Large intestine (tissue), 3 donors: ENCODE data around the gene MAGOHB. TPM values are rescaled to one million over a fixed set of nuclear protein-coding genes. Genes with fewer than 3 reads are reported as not detected.
A peak's percentile ranks its signal among the peaks of the same experiment; 100 is the strongest.
"Not testable (repeated sequence)": the region's sequence is repeated elsewhere in the genome, so short reads cannot be mapped to it uniquely, and the experiment has no call there.

Experiments
- DNase-seq, 2 donors: peaks; one replicate each; pipeline versions ENCODE4 v3.0.0 to v3.0.0-alpha.2; 2013
- H3K27ac ChIP-seq: one replicate; pipeline ENCODE4 v1.5.1; 2013; ENCODE audit warnings: low read length
- H3K27me3 ChIP-seq: 2 replicates; pipeline ENCODE4 v1.6.1; 2013; ENCODE audit warnings: low read length; ENCODE audit not compliant: control insufficient read depth, insufficient read depth
- H3K36me3 ChIP-seq: 2 replicates; pipeline ENCODE4 v1.6.1; 2013; ENCODE audit warnings: low read length; ENCODE audit not compliant: control insufficient read depth, insufficient read depth
- H3K4me1 ChIP-seq: one replicate; pipeline ENCODE4 v1.6.1; 2013; ENCODE audit warnings: low read length; ENCODE audit not compliant: control insufficient read depth, insufficient read depth
- H3K4me3 ChIP-seq: one replicate; pipeline ENCODE4 v1.5.1; 2013; ENCODE audit warnings: low read length
- H3K9me3 ChIP-seq: one replicate; pipeline ENCODE4 v1.6.1; 2013; ENCODE audit warnings: mild to moderate bottlenecking, low read depth, low read length, moderate library complexity; ENCODE audit not compliant: control insufficient read depth
- WGBS: methylation state at CpG from one replicate; pipeline ENCODE4 v1.1.5; 2013; ENCODE audit warnings: low lambda C conversion rate; ENCODE audit not compliant: insufficient coverage; 5-methylcytosine and 5-hydroxymethylcytosine counted together
- polyA plus RNA-seq: library from polyadenylated mRNA; unstranded; fragments of 120-200 nt; gene quantifications from one replicate; pipeline ENCODE4 v1.2.1, GENCODE V29; 2013

MAGOHB gene
- polyA plus RNA-seq, 1 donor: 24.1 TPM

DNA sequence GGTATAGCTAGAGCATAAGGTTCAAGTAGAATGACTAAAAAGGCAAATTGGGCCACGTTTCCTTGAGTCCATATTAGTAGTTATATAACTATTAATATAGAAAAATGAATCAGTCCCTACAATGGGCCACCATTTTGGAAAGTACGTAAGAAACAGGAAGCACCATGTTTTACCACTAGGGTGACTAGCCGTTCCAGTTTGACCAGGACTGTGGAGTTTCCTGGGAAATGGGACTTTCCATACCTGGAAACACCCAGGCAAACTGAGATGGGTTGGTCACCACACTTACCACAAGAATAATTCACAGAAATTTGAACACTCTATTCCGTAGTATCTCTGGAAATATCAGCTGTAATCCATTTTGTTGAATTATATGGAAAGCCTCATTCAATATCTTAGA is 2.1 kb upstream of the MAGOHB start:
- peaks cover 2% of the 10 kb centered on the region for H3K27me3 ChIP-seq
- H3K4me1 ChIP-seq: no peaks in the 10 kb centered on the region
- no peaks in the 10 kb centered on the region for H3K9me3 ChIP-seq
- no CpG with 5 or more reads among the region's 4 CpGs for WGBS
- DNase-seq: no peak
- H3K4me3 ChIP-seq: no peak overlapping the region
- H3K27ac ChIP-seq: no peak overlapping the region
- peaks cover 2% of the 10 kb centered on the region for H3K36me3 ChIP-seq

DNA sequence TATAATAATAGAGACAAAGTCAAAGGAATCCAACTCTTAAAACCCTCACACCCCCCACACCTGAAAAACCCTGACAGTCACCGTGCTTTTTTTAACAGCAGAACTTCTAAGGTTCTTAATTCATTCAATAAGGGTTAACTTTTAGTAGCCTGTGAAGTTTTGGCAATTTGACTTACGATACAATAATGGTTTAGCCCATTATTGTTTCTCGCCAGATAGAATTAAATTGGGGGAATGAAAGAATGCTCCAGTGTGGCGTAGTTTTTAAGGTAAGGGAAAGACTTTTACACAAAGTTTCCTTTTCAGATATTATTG is 604 bp upstream of the MAGOHB start:
- no peak for DNase-seq
- no peaks in the 10 kb centered on the region for H3K9me3 ChIP-seq
- peaks cover 8% of the 10 kb centered on the region for H3K36me3 ChIP-seq
- no peaks in the 10 kb centered on the region for H3K27me3 ChIP-seq
- peak overlapping the region; percentile 76 for H3K27ac ChIP-seq
- H3K4me3 ChIP-seq: peak overlapping the region; percentile 94
- 0% methylated on average over 1 of the region's 4 CpGs for WGBS
- no peaks in the 10 kb centered on the region for H3K4me1 ChIP-seq

DNA sequence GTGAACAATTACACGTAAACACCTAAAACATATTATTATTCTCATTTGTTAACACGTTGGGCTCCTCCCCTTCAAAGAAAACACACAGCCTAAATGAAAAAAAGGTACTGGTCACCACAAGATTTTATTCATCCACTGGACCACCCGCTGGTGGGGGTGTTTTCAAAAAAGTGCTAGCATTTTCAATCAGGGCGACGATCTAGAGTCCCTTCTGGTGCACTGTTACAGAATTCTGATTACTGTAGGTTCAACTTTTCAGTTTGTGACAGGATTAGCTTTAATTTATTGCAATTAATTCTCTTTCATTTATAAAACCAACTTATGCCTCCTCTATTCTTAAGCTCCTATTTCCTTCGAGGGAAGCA is 443 bp downstream of the MAGOHB start:
- H3K4me1 ChIP-seq: no peaks in the 10 kb centered on the region
- no peak for DNase-seq
- 0% methylated on average over 1 of the region's 6 CpGs for WGBS
- no peaks in the 10 kb centered on the region for H3K27me3 ChIP-seq
- H3K36me3 ChIP-seq: peaks cover 11% of the 10 kb centered on the region
- no peaks in the 10 kb centered on the region for H3K9me3 ChIP-seq
- H3K4me3 ChIP-seq: peak overlapping the region; percentile 94
- H3K27ac ChIP-seq: peak overlapping the region; percentile 76

DNA sequence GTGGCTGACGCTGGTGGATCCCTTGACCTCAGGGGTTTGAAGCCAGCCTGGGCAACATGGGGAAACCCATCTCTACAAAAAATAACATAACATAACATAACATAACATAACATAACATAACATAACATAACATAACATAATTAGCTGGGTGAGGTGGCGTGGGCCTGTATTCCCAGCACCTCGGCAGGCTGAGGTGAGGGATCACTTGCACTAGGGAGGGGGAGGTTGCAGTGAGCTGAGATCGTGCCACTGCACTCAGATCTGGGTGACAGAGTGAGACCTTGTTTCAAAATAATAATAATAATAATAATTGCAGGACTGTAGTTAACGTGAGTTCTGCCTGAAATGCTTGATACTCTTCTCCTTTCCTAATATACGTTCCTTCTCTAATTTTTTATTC is 1.3 kb downstream of the MAGOHB start:
- H3K27ac ChIP-seq: no peak overlapping the region
- peak overlapping the region; percentile 94 for H3K4me3 ChIP-seq
- no peaks in the 10 kb centered on the region for H3K9me3 ChIP-seq
- no peaks in the 10 kb centered on the region for H3K4me1 ChIP-seq
- peaks cover 15% of the 10 kb centered on the region for H3K36me3 ChIP-seq
- H3K27me3 ChIP-seq: no peaks in the 10 kb centered on the region
- DNase-seq: no peak
- WGBS: 91% methylated on average over 1 of the region's 6 CpGs

DNA sequence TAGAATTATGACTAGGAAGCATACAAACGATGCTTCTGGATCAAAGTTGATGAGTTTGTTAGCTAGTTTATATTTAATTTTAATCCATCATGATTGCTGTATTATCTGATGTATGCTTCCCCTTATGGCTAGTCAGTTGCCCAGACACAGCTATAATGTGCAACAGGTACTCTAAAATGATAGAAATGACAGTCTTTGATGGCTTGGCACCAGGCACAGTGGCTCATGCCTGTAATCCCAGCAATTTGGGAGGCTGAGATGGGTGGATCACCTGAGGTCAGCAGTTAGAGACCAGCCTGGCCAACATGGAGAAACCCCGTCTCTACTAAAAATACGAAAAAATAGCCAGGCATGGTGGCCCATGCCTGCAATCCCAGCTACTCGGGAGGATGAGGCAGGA is 2.2 kb downstream of the MAGOHB start:
- not testable (repeated sequence) for DNase-seq, H3K27ac ChIP-seq, H3K9me3 ChIP-seq, H3K4me1 ChIP-seq, H3K27me3 ChIP-seq, H3K4me3 ChIP-seq
- WGBS: 100% methylated on average over 1 of the region's 4 CpGs
- peaks cover 19% of the 10 kb centered on the region for H3K36me3 ChIP-seq

DNA sequence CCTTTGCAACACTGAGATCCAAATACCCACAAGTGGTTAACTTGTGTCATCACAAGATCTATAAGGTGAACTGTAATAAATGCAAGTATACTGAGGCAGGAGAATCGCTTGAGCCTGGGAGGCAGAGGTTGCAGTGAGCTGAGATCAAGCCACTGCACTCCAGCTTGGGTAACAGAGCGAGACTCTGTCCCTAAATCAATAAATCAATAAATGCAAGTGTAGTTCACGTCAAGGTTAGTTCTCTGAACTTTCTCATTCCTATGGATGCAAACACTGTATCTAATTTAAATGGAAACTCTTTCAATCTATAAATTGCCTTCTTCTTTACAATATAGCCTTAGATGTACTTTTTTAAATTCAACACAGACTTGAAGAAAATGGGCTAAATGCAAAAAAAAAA is 3.2 kb downstream of the MAGOHB start:
- peaks cover 21% of the 10 kb centered on the region for H3K36me3 ChIP-seq
- no peak overlapping the region for H3K4me3 ChIP-seq
- H3K27ac ChIP-seq: no peak overlapping the region
- DNase-seq: no peak
- H3K27me3 ChIP-seq: no peaks in the 10 kb centered on the region
- 40% methylated on average over 1 of the region's 3 CpGs for WGBS
- H3K9me3 ChIP-seq: no peaks in the 10 kb centered on the region
- H3K4me1 ChIP-seq: no peaks in the 10 kb centered on the region

DNA sequence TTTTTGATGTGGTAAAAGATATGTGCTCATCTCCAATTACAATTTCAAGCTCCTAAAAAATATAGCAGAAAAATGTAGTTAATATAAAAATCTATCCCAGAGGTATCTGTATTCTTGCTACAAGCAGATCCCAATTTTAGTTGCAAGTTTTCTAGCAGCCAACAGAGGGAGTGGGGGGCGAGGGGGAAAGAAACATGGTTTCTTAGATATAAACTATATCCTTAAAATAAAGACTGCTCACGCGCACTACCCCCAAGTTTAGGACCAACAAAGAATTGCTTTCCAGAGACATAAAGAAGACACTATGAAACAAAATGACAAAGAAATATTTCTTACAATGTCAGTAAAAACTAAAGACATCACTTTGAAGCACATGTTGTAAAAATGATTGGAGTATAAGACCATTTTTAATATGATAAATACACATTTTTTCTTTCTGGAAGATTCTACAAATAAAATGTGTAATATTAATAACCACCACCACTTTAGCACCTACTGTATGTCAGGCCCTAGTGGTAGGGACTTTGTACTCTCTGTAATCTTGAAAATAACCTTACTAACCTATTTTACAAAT is 5.4 kb downstream of the MAGOHB start:
- Histone ChIP-seq H3K4me1 (no peaks in the 10 kb centered on the region), H3K9me3 (no peaks in the 10 kb centered on the region), H3K4me3 (no peak overlapping the region), H3K27me3 (no peaks in the 10 kb centered on the region), H3K36me3 (peaks cover 25% of the 10 kb centered on the region), H3K27ac (no peak overlapping the region)
- WGBS: no CpG with 5 or more reads among the region's 3 CpGs
- no peak for DNase-seq

DNA sequence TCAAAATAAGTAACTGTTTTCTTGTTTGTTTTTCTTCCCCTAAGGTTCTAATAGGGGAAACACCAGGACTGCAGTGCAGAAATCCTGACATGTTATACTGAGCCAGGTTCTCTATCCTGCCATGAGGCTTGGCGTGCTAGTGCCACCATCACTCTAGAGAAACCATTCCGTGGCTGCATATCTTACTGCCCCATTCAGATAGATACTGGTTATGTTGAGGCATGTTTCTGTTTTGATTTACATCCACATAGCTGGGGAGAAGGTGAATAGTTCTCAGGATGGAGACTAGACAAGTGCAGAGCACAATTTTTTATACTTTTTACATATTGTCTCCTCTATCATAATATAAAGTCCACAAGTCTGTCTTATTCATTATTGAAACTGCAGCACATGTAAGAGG is 11.5 kb downstream of the MAGOHB start:
- Histone ChIP-seq H3K27ac (no peak overlapping the region), H3K36me3 (peaks cover 11% of the 10 kb centered on the region), H3K4me1 (no peaks in the 10 kb centered on the region), H3K4me3 (no peak overlapping the region), H3K9me3 (no peaks in the 10 kb centered on the region), H3K27me3 (no peaks in the 10 kb centered on the region)
- DNase-seq: no peak
- no CpG with 5 or more reads among the region's 2 CpGs for WGBS

DNA sequence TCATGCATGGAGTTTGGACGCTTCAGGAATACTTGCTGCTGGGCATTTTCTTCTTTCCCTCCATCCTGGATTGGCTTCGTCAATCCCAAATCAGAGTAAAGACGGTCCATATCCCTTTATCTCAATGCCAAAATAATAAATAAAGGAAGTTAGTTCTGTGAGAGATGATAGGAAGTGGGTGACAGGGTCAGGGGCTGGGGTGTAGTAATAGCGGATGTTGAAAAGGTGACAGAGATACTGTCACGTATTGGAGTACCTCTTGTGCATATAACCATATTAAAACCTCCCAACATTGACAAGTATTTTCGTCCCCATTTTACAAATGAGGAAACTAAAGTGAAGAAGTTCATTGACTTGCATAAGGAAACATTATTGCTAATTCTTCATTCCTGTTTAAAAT is 12.4 kb downstream of the MAGOHB start:
- 93% methylated on average over 3 of the region's 6 CpGs for WGBS

DNA sequence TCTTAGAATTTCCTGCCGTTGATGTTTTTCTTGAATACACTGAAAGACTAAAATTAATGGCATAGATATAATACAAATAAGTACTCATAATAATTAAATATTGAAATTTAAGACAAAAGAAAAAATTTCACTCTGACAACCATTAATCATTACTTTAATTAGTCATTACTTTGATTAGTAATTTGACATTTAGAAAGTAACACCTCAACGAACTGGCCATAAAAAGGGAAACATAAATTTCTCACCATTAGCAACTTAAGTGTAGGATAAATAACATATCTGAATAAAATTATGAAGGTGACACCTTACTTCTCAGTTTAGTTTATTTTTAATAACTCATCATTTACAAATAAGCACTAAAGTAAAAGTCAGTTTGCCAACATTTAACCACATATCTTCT is 17.5 kb downstream of the MAGOHB start:
- H3K27me3 ChIP-seq: no peaks in the 10 kb centered on the region
- H3K36me3 ChIP-seq: peaks cover 4% of the 10 kb centered on the region
- no peak for DNase-seq
- H3K27ac ChIP-seq: no peak overlapping the region
- no peaks in the 10 kb centered on the region for H3K4me1 ChIP-seq
- no peaks in the 10 kb centered on the region for H3K9me3 ChIP-seq
- H3K4me3 ChIP-seq: no peak overlapping the region
- WGBS: 90% methylated on average over 2 of the region's 2 CpGs

More for the DNA sequence above, 12.4 kb downstream of the MAGOHB start:
- H3K4me1 ChIP-seq: no peaks in the 10 kb centered on the region
- no peak for DNase-seq
- no peaks in the 10 kb centered on the region for H3K27me3 ChIP-seq
- no peak overlapping the region for H3K4me3 ChIP-seq
- H3K27ac ChIP-seq: no peak overlapping the region
- H3K36me3 ChIP-seq: peaks cover 10% of the 10 kb centered on the region
- no peaks in the 10 kb centered on the region for H3K9me3 ChIP-seq

DNA sequence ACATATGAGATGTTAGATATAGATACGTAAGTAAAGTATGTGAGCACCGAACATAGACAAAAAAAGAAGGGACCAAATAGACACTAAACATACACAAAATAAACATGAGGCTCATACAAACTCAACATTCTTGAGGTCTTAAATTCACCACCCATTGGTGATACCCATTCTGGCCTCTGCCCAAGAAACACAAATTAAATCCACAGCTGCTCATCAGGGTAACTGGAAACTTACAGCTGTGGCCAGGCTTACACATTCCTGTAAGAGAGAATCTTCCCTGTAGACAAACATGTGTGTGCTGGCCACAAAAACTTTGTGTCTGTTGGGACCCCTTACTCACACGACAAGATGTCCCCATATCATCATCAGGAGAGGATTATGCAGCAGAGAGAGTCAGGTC is 22.4 kb downstream of the MAGOHB start:
- Histone ChIP-seq H3K36me3 (no peaks in the 10 kb centered on the region), H3K27me3 (no peaks in the 10 kb centered on the region), H3K4me1 (no peaks in the 10 kb centered on the region), H3K4me3 (no peak overlapping the region), H3K9me3 (no peaks in the 10 kb centered on the region), H3K27ac (no peak overlapping the region)
- WGBS: 100% methylated on average over 1 of the region's 3 CpGs
- no peak for DNase-seq
